Measurements from ENCODE around the gene STK17A. TPM values are rescaled to one million over a fixed set of nuclear protein-coding genes. Genes with fewer than 3 reads are reported as not detected.
A peak's percentile ranks its signal among the peaks of the same experiment; 100 is the strongest.

STK17A gene
- total RNA-seq, 1 experiment from 2014 or later: 12.6 TPM

- no peak for DNase-seq
- Histone ChIP-seq H3K36me3 (replicated peaks; ENCODE audit: control insufficient read depth, insufficient read depth, low read length) (peaks cover 8% of the 10 kb centered on the region), H3K27me3 (ENCODE audit: control insufficient read depth, insufficient read depth, low read length) (no peaks in the 10 kb centered on the region), H3K4me3 (ENCODE audit: insufficient read depth, low read depth, low read length) (no peak overlapping the region)
Measured at GRCh38 chr7:43646603-43647338, 63.9 kb downstream of the STK17A start.

- DNase-seq: peak; percentile 61
- Histone ChIP-seq H3K27me3 (ENCODE audit: control insufficient read depth, insufficient read depth, low read length) (no peaks in the 10 kb centered on the region), H3K36me3 (replicated peaks; ENCODE audit: control insufficient read depth, insufficient read depth, low read length) (peaks cover 8% of the 10 kb centered on the region), H3K4me3 (ENCODE audit: insufficient read depth, low read depth, low read length) (no peak overlapping the region)
Measured at GRCh38 chr7:43647339-43647672, 64.4 kb downstream of the STK17A start.

GRCh38 chr7:43647673-43648472 is 65.0 kb downstream of the STK17A start:
- peak; percentile 28 for DNase-seq
- Histone ChIP-seq H3K36me3 (replicated peaks; ENCODE audit: control insufficient read depth, insufficient read depth, low read length) (peaks cover 8% of the 10 kb centered on the region), H3K4me3 (ENCODE audit: insufficient read depth, low read depth, low read length) (no peak overlapping the region), H3K27me3 (ENCODE audit: control insufficient read depth, insufficient read depth, low read length) (no peaks in the 10 kb centered on the region)

GRCh38 chr7:43648473-43649406 is 65.8 kb downstream of the STK17A start:
- H3K27me3 ChIP-seq (ENCODE audit: control insufficient read depth, insufficient read depth, low read length): no peaks in the 10 kb centered on the region
- H3K4me3 ChIP-seq (ENCODE audit: insufficient read depth, low read depth, low read length): no peak overlapping the region
- DNase-seq: no peak
- H3K36me3 ChIP-seq (replicated peaks; ENCODE audit: control insufficient read depth, insufficient read depth, low read length): peaks cover 6% of the 10 kb centered on the region

- no peak overlapping the region for H3K4me3 ChIP-seq (ENCODE audit: insufficient read depth, low read depth, low read length)
- peaks cover 2% of the 10 kb centered on the region for H3K36me3 ChIP-seq (replicated peaks; ENCODE audit: control insufficient read depth, insufficient read depth, low read length)
- DNase-seq: no peak
- no peaks in the 10 kb centered on the region for H3K27me3 ChIP-seq (ENCODE audit: control insufficient read depth, insufficient read depth, low read length)
Measured at GRCh38 chr7:43649755-43650274, 66.9 kb downstream of the STK17A start.

- Histone ChIP-seq H3K27me3 (ENCODE audit: control insufficient read depth, insufficient read depth, low read length) (no peaks in the 10 kb centered on the region), H3K4me3 (ENCODE audit: insufficient read depth, low read depth, low read length) (no peak overlapping the region), H3K36me3 (replicated peaks; ENCODE audit: control insufficient read depth, insufficient read depth, low read length) (peaks cover 1% of the 10 kb centered on the region)
- no peak for DNase-seq
Measured at GRCh38 chr7:43650457-43651052, 67.6 kb downstream of the STK17A start.

- no peaks in the 10 kb centered on the region for H3K27me3 ChIP-seq (ENCODE audit: control insufficient read depth, insufficient read depth, low read length)
- H3K4me3 ChIP-seq (ENCODE audit: insufficient read depth, low read depth, low read length): no peak overlapping the region
- no peak for DNase-seq
- 0 out of 2 replicates have a peak, but pooled peaks cover 1% of the 10 kb centered on the region for H3K36me3 ChIP-seq (replicated peaks; ENCODE audit: control insufficient read depth, insufficient read depth, low read length)
Measured at GRCh38 chr7:43652364-43652763, 69.5 kb downstream of the STK17A start.

GRCh38 chr7:43653466-43653865 is 70.6 kb downstream of the STK17A start:
- no peak for DNase-seq
- no peaks in the 10 kb centered on the region for H3K27me3 ChIP-seq (ENCODE audit: control insufficient read depth, insufficient read depth, low read length)
- no peaks in the 10 kb centered on the region for H3K36me3 ChIP-seq (replicated peaks; ENCODE audit: control insufficient read depth, insufficient read depth, low read length)
- no peak overlapping the region for H3K4me3 ChIP-seq (ENCODE audit: insufficient read depth, low read depth, low read length)

- DNase-seq: peak; percentile 30
- Histone ChIP-seq H3K36me3 (replicated peaks; ENCODE audit: control insufficient read depth, insufficient read depth, low read length) (no peaks in the 10 kb centered on the region; the same call in 1 of the 2 replicates), H3K27me3 (ENCODE audit: control insufficient read depth, insufficient read depth, low read length) (no peaks in the 10 kb centered on the region), H3K4me3 (ENCODE audit: insufficient read depth, low read depth, low read length) (no peak overlapping the region)
Measured at GRCh38 chr7:43653891-43654504, 71.1 kb downstream of the STK17A start.

- DNase-seq: no peak
- no peaks in the 10 kb centered on the region for H3K27me3 ChIP-seq (ENCODE audit: control insufficient read depth, insufficient read depth, low read length)
- no peaks in the 10 kb centered on the region; the same call in 1 of the 2 replicates for H3K36me3 ChIP-seq (replicated peaks; ENCODE audit: control insufficient read depth, insufficient read depth, low read length)
- H3K4me3 ChIP-seq (ENCODE audit: insufficient read depth, low read depth, low read length): no peak overlapping the region
Measured at GRCh38 chr7:43655584-43655983, 72.7 kb downstream of the STK17A start.

- DNase-seq: no peak
- H3K4me3 ChIP-seq (ENCODE audit: insufficient read depth, low read depth, low read length): no peak overlapping the region
Measured at GRCh38 chr7:43656997-43657396, 74.1 kb downstream of the STK17A start.

GRCh38 chr7:43658718-43659548 is 76.0 kb downstream of the STK17A start:
- H3K36me3 ChIP-seq (replicated peaks; ENCODE audit: control insufficient read depth, insufficient read depth, low read length): no peaks in the 10 kb centered on the region; the same call in 1 of the 2 replicates
- H3K4me3 ChIP-seq (ENCODE audit: insufficient read depth, low read depth, low read length): no peak overlapping the region
- no peak for DNase-seq
- H3K27me3 ChIP-seq (ENCODE audit: control insufficient read depth, insufficient read depth, low read length): no peaks in the 10 kb centered on the region

More at GRCh38 chr7:43656997-43657396, 74.1 kb downstream of the STK17A start:
- no peaks in the 10 kb centered on the region for H3K27me3 ChIP-seq (ENCODE audit: control insufficient read depth, insufficient read depth, low read length)
- H3K36me3 ChIP-seq (replicated peaks; ENCODE audit: control insufficient read depth, insufficient read depth, low read length): no peaks in the 10 kb centered on the region; the same call in 1 of the 2 replicates

- DNase-seq: peak; percentile 46
- H3K4me3 ChIP-seq (ENCODE audit: insufficient read depth, low read depth, low read length): no peak overlapping the region
- no peaks in the 10 kb centered on the region; the same call in 1 of the 2 replicates for H3K36me3 ChIP-seq (replicated peaks; ENCODE audit: control insufficient read depth, insufficient read depth, low read length)
- H3K27me3 ChIP-seq (ENCODE audit: control insufficient read depth, insufficient read depth, low read length): no peaks in the 10 kb centered on the region
Measured at GRCh38 chr7:43659549-43659896, 76.6 kb downstream of the STK17A start.

Data from H7 (cell line).